ENCODE data around the gene MEIKIN. TPM values are rescaled to one million over a fixed set of nuclear protein-coding genes. Genes with fewer than 3 reads are reported as not detected.

Gene MEIKIN
- total and polyA plus RNA-seq, 2 of the 13 experiments (the other 11 are each of a cell fraction or from before 2014, with no cell fraction given), result not detected

GRCh38 chr5:131953969-131954368 lies 8.5 kb upstream of the MEIKIN start:
- FAIRE-seq (no peak), ATAC-seq (no peak), DNase-seq (ENCODE audit: low spot score) (no peak)
- H3K9me3 ChIP-seq (ENCODE audit: low read length), result no peaks in the 10 kb centered on the region
- no peaks in the 10 kb centered on the region for H3K27me3 ChIP-seq (ENCODE audit: control insufficient read depth in 1 of 2, insufficient read depth in 2 of 2, low read length in 2 of 2)
- ChIA-PET POLR2A (no interaction called here), CTCF (ENCODE audit: low intra/inter-chr PET ratio, low total read pairs) (no interaction called here)
- no peaks in the 10 kb centered on the region for H3K79me2 ChIP-seq (ENCODE audit: insufficient read depth, low read length)
- H3K4me1 ChIP-seq (ENCODE audit: insufficient read depth, low read length), result peaks cover 8% of the 10 kb centered on the region
- no peaks in the 10 kb centered on the region for H4K20me1 ChIP-seq (ENCODE audit: insufficient read depth, low read length)
- H3K27ac ChIP-seq (ENCODE audit: extremely low read length, insufficient read depth, low read length), result no peak overlapping the region
- no peak overlapping the region for H3K9ac ChIP-seq (ENCODE audit: insufficient read depth, low read depth, low read length)
- H3K4me3 ChIP-seq (replicated peaks in 1 of 3; ENCODE audit: insufficient read depth in 1 of 3, low read depth in 2 of 3, low read length in 3 of 3), result no peak overlapping the region
- no TSS peak for BruUV-seq (replicated peaks)
- intact Hi-C loops (cut with micrococcal nuclease; ENCODE audit: unreplicated experiment) (no loop called here), in situ Hi-C loops (cut with HindIII; ENCODE audit: extremely low pct_ligation_motif_present, low pct_unique_long_range_greater_than_20kb) (no loop called here)
- no peaks in the 10 kb centered on the region for H3K36me3 ChIP-seq (replicated peaks in 1 of 2; ENCODE audit: control insufficient read depth in 1 of 2, insufficient read depth in 2 of 2, low read length in 2 of 2)
- no peak overlapping the region for H2AFZ ChIP-seq (ENCODE audit: low read length)
- H3K4me2 ChIP-seq (ENCODE audit: low read depth, low read length), result no peak overlapping the region
- TF ChIP-seq ZBTB34 (CRISPR knock-in tag; IDR thresholded peaks at IDR 0.05) (no peak), ISL2 (CRISPR knock-in tag; IDR thresholded peaks at IDR 0.05) (no peak), DMTF1 (CRISPR knock-in tag; IDR thresholded peaks at IDR 0.05) (no peak), ZZZ3 (CRISPR knock-in tag; IDR thresholded peaks at IDR 0.05; ENCODE audit: borderline replicate concordance) (no peak), ATRX (CRISPR knock-in tag; IDR thresholded peaks at IDR 0.05; ENCODE audit: borderline replicate concordance) (no peak), FIP1L1 (IDR thresholded peaks at IDR 0.05; ENCODE audit: borderline replicate concordance, insufficient read depth, low read depth, low read length) (no peak), CENPT (CRISPR knock-in tag; IDR thresholded peaks at IDR 0.05; ENCODE audit: low read depth) (no peak), ZNF619 (CRISPR knock-in tag; IDR thresholded peaks at IDR 0.05) (no peak), E2F1 (CRISPR knock-in tag; IDR thresholded peaks at IDR 0.05) (no peak), ZSCAN31 (CRISPR knock-in tag; IDR thresholded peaks at IDR 0.05; ENCODE audit: low read depth) (no peak), ZNF296 (CRISPR knock-in tag; conservative IDR thresholded peaks at IDR 0.05) (no peak)
- TF ChIP-seq, protein P1, sequence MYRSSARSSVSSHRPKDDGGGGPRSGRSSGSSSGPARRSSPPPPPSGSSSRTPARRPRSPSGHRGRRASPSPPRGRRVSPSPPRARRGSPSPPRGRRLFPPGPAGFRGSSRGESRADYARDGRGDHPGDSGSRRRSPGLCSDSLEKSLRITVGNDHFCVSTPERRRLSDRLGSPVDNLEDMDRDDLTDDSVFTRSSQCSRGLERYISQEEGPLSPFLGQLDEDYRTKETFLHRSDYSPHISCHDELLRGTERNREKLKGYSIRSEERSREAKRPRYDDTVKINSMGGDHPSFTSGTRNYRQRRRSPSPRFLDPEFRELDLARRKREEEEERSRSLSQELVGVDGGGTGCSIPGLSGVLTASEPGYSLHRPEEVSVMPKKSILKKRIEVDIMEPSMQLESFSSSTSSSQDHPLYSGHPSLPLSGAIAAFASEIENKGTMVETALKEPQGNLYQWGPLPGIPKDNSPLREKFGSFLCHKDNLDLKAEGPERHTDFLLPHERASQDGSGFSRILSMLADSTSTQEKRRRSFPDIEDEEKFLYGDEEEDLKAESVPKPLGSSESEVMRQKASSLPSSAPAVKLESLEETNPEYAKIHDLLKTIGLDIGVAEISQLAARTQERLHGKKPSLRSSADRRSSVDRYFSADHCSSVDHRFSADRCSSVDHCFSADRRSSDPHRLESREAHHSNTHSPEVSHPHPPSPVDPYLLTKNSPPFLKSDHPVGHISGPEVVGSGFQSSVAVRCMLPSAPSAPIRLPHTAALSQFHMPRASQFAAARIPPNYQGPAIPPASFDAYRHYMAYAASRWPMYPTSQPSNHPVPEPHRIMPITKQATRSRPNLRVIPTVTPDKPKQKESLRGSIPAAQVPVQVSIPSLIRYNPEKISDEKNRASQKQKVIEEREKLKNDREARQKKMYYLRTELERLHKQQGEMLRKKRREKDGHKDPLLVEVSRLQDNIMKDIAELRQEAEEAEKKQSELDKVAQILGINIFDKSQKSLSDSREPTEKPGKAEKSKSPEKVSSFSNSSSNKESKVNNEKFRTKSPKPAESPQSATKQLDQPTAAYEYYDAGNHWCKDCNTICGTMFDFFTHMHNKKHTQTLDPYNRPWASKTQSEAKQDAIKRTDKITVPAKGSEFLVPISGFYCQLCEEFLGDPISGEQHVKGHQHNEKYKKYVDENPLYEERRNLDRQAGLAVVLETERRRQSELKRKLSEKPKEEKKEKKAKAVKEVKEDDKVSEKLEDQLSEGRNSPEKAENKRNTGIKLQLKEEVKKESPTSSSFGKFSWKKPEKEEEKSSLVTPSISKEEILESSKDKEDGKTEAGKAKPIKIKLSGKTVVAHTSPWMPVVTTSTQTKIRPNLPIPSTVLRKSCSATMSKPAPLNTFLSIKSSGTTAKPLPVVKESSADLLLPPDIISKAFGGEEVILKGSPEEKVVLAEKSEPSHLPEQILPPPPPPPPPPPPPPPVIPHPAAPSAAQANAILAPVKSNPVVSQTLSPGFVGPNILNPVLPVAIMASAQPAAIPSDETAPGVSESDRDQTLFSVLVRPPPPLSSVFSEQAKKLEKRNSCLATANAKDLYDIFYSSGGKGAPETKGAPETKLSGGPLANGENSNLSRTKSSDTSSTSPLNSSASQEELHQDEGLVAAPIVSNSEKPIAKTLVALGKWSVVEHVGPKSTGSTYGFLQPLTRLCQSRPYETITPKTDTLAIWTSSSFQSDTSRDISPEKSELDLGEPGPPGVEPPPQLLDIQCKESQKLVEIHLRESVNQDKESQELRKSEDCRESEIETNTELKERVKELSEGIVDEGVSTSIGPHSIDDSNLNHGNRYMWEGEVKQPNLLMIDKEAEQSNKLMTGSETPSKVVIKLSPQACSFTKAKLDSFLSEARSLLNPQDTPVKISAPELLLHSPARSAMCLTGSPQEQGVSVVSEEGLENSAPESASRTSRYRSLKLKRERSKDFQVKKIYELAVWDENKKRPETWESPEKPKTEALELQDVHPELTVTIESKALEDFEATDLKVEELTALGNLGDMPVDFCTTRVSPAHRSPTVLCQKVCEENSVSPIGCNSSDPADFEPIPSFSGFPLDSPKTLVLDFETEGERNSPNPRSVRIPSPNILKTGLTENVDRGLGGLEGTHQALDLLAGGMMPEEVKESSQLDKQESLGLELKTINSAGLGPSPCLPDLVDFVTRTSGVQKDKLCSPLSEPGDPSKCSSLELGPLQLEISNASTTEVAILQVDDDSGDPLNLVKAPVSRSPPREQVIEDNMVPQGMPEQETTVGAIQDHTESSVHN (CRISPR knock-in tag; IDR thresholded peaks at IDR 0.05), result no peak
